AG04449 (cell line): ENCODE results near the gene C1orf56.

Experiments used
- CTCF ChIA-PET: fragments of 350-600 bp; formaldehyde crosslinking; extraction: SDS; loops from one replicate; lab custom pipeline; 2021; ENCODE audit warnings: antibody characterized with exemption; lab: Yijun Ruan, JAX
- POLR2A ChIA-PET: fragments of 400-600, 350-600 bp; formaldehyde crosslinking; extraction: SDS; loops from one replicate; lab custom pipeline; 2020; ENCODE audit warnings: antibody characterized with exemption, inconsistent platforms; lab: Yijun Ruan, JAX
- DNase-seq: peaks from one replicate; pipeline ENCODE4 v3.0.0-alpha.2; 2010; ENCODE audit warnings: low read depth, low spot score
- H3K4me3 ChIP-seq: 2 replicates; pipeline ENCODE4 v1.5.1; 2011; ENCODE audit warnings: low read depth, mild to moderate bottlenecking, control low read depth, low read length
- CTCF ChIP-seq: IDR thresholded peaks from one replicate; pipeline ENCODE4 v1.5.1; 2011; ENCODE audit warnings: mild to moderate bottlenecking, moderate library complexity, low read length, control low read depth, inconsistent platforms; ENCODE audit not compliant: insufficient read depth; ENCODE audit errors: missing control alignments

C1orf56 gene

GRCh38 chr1:151051356-151052009 is 3.9 kb downstream of the C1orf56 start:
- ChIA-PET CTCF (interaction anchor here (0.7 to 3.3 kb wide), 5 partner anchors 7 to 57 kb away, joined by 3 to 24 read pairs (median 4); partner anchors contain the start of genes CDC42SE1, GABPB2 and MLLT11), POLR2A (interaction anchor here (5.5 kb wide), 1 partner anchor 8 kb away, joined by 56 read pairs; the partner anchor contains the start of genes CDC42SE1 and MLLT11)
- no peak for TF ChIP-seq CTCF

GRCh38 chr1:151054971-151055547 is 7.5 kb downstream of the C1orf56 start:
- H3K4me3 ChIP-seq: no peak overlapping the region
- ChIA-PET CTCF (interaction anchor here (1.0 kb wide), 1 partner anchor 30 kb away, joined by 3 read pairs; no protein-coding TSS in a partner anchor), POLR2A (no interaction called here)
- no peak for TF ChIP-seq CTCF
- DNase-seq: no peak

More at GRCh38 chr1:151051356-151052009, 3.9 kb downstream of the C1orf56 start:
- DNase-seq: no peak
- no peak overlapping the region for H3K4me3 ChIP-seq

GRCh38 chr1:151055581-151055980 is 8.0 kb downstream of the C1orf56 start:
- DNase-seq: no peak
- ChIA-PET POLR2A (no interaction called here), CTCF (interaction anchor here (1.0 to 1.1 kb wide), 2 partner anchors 12 to 31 kb away, joined by 3 read pairs; no protein-coding TSS in a partner anchor)
- H3K4me3 ChIP-seq: no peak overlapping the region
- TF ChIP-seq CTCF: no peak

GRCh38 chr1:151056149-151056548 is 8.6 kb downstream of the C1orf56 start:
- POLR2A ChIA-PET: no interaction called here
- no peak for TF ChIP-seq CTCF
- CTCF ChIA-PET: interaction anchor here (1.0 to 1.1 kb wide), 3 partner anchors 11 to 43 kb away, joined by 3 read pairs; no protein-coding TSS in a partner anchor
- H3K4me3 ChIP-seq: no peak overlapping the region
- no peak for DNase-seq

- H3K4me3 ChIP-seq: peak overlapping the region; percentile 94
- ChIA-PET POLR2A (interaction anchor here (6.5 kb wide), 1 partner anchor 10 kb away, joined by 56 read pairs; the partner anchor contains the start of gene C1orf56), CTCF (interaction anchor here (0.6 to 4.9 kb wide), 7 partner anchors 8 to 193 kb away, joined by 3 to 26 read pairs (median 6); partner anchors contain the start of genes C1orf56 and GABPB2)
- no peak for TF ChIP-seq CTCF
- no peak for DNase-seq
These were observed 11.1 kb downstream of the C1orf56 start for GRCh38 chr1:151058692-151059091.
